Liver (tissue), 9 donors: ENCODE measurements around the gene PYURF. TPM values are rescaled to one million over a fixed set of nuclear protein-coding genes. Genes with fewer than 3 reads are reported as not detected.

Experiments used
- DNase-seq: peaks from one replicate; pipeline ENCODE4 v3.0.0-alpha.2; 2017; ENCODE audit warnings: low spot score
- H3K27ac ChIP-seq, 2 donors: one replicate each; pipeline ENCODE4 v1.7.0; 2013; ENCODE audit warnings: inconsistent platforms in 2 of 2, low read length in 2 of 2, control low read depth in 1 of 2, low read depth in 1 of 2, mild to moderate bottlenecking in 1 of 2
- H3K27me3 ChIP-seq, 4 donors: one replicate each; pipeline versions ENCODE4 v1.6.1 to v1.7.0; 2013; ENCODE audit warnings: low read length in 3 of 4, inconsistent platforms in 1 of 4, mild to moderate bottlenecking in 1 of 4, moderate library complexity in 1 of 4; ENCODE audit not compliant: control insufficient read depth in 4 of 4, insufficient read depth in 4 of 4
- H3K36me3 ChIP-seq, 4 donors: one replicate each; pipeline versions ENCODE4 v1.6.1 to v1.7.0; 2013; ENCODE audit warnings: low read length in 3 of 4, mild to moderate bottlenecking in 3 of 4, low read depth in 1 of 4, moderate library complexity in 1 of 4; ENCODE audit not compliant: control insufficient read depth in 4 of 4, insufficient read depth in 3 of 4
- H3K4me1 ChIP-seq, 4 donors: one replicate each; pipeline versions ENCODE4 v1.6.1 to v1.7.0; 2013; ENCODE audit warnings: low read length in 3 of 4, mild to moderate bottlenecking in 3 of 4, moderate library complexity in 1 of 4; ENCODE audit not compliant: control insufficient read depth in 4 of 4, insufficient read depth in 4 of 4
- H3K4me3 ChIP-seq, 3 donors: one replicate each; pipeline versions ENCODE4 v1.6.1 to v1.7.0; 2013; ENCODE audit warnings: low read length in 3 of 3, control low read depth in 1 of 3, low read depth in 1 of 3, mild to moderate bottlenecking in 1 of 3
- H3K9ac ChIP-seq, 2 donors: one replicate each; pipeline ENCODE4 v1.7.0; 2013; ENCODE audit warnings: low read length in 2 of 2, mild to moderate bottlenecking in 2 of 2, moderate library complexity in 2 of 2, control low read depth in 1 of 2, low read depth in 1 of 2
- H3K9me3 ChIP-seq, 4 donors: one replicate each; pipeline versions ENCODE4 v1.6.1 to v1.7.0; 2013; ENCODE audit warnings: low read length in 3 of 4; ENCODE audit not compliant: control insufficient read depth in 4 of 4
- EGR1 ChIP-seq, 2 donors: IDR thresholded peaks; 2 replicates each; pipeline ENCODE4 v1.6.1; 2016 to 2018; ENCODE audit warnings: antibody characterized with exemption in 2 of 2, low read depth in 2 of 2
- FOXA1 ChIP-seq: IDR thresholded peaks from 2 replicates; pipeline ENCODE4 v1.6.1; 2016; ENCODE audit warnings: antibody characterized with exemption
- FOXA2 ChIP-seq: IDR thresholded peaks from 2 replicates; pipeline ENCODE4 v1.6.1; 2016; ENCODE audit warnings: antibody characterized with exemption
- GABPA ChIP-seq, 2 donors: IDR thresholded peaks in 1 of 2; conservative IDR thresholded peaks in 1 of 2; 2 replicates each; pipeline ENCODE4 v1.6.1; 2016; ENCODE audit warnings: antibody characterized with exemption in 2 of 2, mild to moderate bottlenecking in 1 of 2, moderate library complexity in 1 of 2
- HNF4A ChIP-seq, 2 donors: conservative IDR thresholded peaks; 2 replicates each; pipeline ENCODE4 v1.6.1; 2016; ENCODE audit warnings: antibody characterized with exemption in 2 of 2, mild to moderate bottlenecking in 2 of 2
- HNF4G ChIP-seq: IDR thresholded peaks from 2 replicates; pipeline ENCODE4 v1.6.1; 2016; ENCODE audit warnings: antibody characterized with exemption
- JUND ChIP-seq, 2 donors: IDR thresholded peaks; 2 replicates each; pipeline ENCODE4 v1.6.1; 2016; ENCODE audit warnings: antibody characterized with exemption in 2 of 2
- NR2F2 ChIP-seq: IDR thresholded peaks from 2 replicates; pipeline ENCODE4 v1.6.1; 2016; ENCODE audit warnings: antibody characterized with exemption
- RAD21 ChIP-seq, 2 donors: IDR thresholded peaks; 2 replicates each; pipeline ENCODE4 v1.6.1; 2016; ENCODE audit warnings: antibody characterized with exemption in 2 of 2, mild to moderate bottlenecking in 2 of 2
- RXRA ChIP-seq, 2 donors: IDR thresholded peaks; 2 replicates each; pipeline ENCODE4 v1.6.1; 2017 to 2018; ENCODE audit warnings: antibody characterized with exemption in 2 of 2, mild to moderate bottlenecking in 1 of 2
- SP1 ChIP-seq: IDR thresholded peaks from 2 replicates; pipeline ENCODE4 v1.6.1; 2018; ENCODE audit warnings: antibody characterized with exemption, mild to moderate bottlenecking
- TAF1 ChIP-seq: conservative IDR thresholded peaks from 2 replicates; pipeline ENCODE4 v1.6.1; 2016; ENCODE audit warnings: antibody characterized with exemption, mild to moderate bottlenecking
- YY1 ChIP-seq: IDR thresholded peaks from 2 replicates; pipeline ENCODE4 v1.6.1; 2016; ENCODE audit warnings: antibody characterized with exemption, mild to moderate bottlenecking
- WGBS: extraction: QIAGEN DNeasy Blood & Tissue Kit; methylation state at CpG from one replicate; pipeline ENCODE4 v1.1.7; 2013; 5-methylcytosine and 5-hydroxymethylcytosine counted together
- polyA plus RNA-seq, 2 donors: library from polyadenylated mRNA; stranded (reverse) in 1 of 2; unstranded in 1 of 2; fragments of 200-250 nt in 1 of 2; fragments of >200 nt in 1 of 2; fragmentation: Nextera tagmentation in 1 of 2; extraction: Ambion mirVana in 1 of 2; gene quantifications; one replicate each; pipeline versions ENCODE4 v1.2.1 to v1.2.3, GENCODE V29; 2013 to 2015
- total RNA-seq, 2 donors: library from RNA; depleted of rRNA; stranded (reverse); fragments of >200 nt; gene quantifications; one replicate each; pipeline ENCODE4 v1.2.3, GENCODE V29; 2014
- TF ChIP-seq, protein P1 (sequence below): fragments of 150-350 bp; IDR thresholded peaks from 2 replicates; pipeline ENCODE4 v1.5.1; 2017; ENCODE audit warnings: improper control_type of control experiment, low read depth, low read length; ENCODE audit not compliant: missing input control
- TF ChIP-seq, protein P2 (sequence below): IDR thresholded peaks from 2 replicates; pipeline ENCODE4 v1.6.1; 2016; ENCODE audit warnings: antibody characterized with exemption
- TF ChIP-seq, protein P3 (sequence below): IDR thresholded peaks from 2 replicates; pipeline ENCODE4 v1.6.1; 2016; ENCODE audit warnings: antibody characterized with exemption
- TF ChIP-seq, protein P4 (sequence below): IDR thresholded peaks from 2 replicates; pipeline ENCODE4 v1.6.1; 2016; ENCODE audit warnings: antibody characterized with exemption, mild to moderate bottlenecking
- TF ChIP-seq, protein P5 (sequence below): IDR thresholded peaks from 2 replicates; pipeline ENCODE4 v1.6.1; 2016; ENCODE audit warnings: antibody characterized with exemption
- donor health status: healthy.
- donor health status: healthy.
- donor health status: healthy.
- donor health status: healthy.
- donor health status: healthy.

Gene PYURF
- total and polyA plus RNA-seq, 4 donors = 28.8 to 86.0 (median 58.7) TPM

DNA sequence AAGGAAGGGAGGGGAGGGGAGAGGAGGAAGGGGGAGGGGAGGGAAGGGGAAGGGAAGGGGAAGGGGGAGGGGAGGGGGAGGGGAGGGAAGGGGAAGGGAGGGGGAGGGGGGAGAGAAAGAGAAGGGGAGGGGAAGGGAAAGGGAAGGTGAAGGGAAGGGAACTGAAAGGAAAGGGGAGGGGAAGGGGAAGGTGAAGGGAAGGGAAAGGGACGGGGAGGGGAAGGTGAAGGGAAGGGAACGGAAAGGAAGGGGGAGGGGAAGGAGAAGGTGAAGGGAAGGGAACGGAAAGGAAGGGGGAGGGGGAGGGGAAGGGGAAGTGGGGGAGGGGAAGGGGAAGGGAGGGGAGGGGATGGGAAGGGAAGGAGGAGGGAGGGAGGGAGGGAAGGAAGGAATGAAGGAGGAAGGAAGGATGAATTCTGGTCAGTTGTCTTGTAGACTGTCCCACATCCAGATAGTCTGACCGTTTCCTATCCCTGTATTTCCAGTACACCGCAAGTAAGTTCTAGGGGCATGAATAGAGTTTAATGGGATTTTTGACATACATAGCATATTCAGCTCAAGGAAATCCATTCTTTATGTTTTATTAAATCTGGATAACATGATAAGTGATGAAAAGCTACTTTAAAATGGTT is 46.2 kb downstream of the PYURF start:
- peaks cover 0 to 8% (median 7%) of the 10 kb centered on the region in 4 donors for H3K36me3 ChIP-seq
- 86% methylated on average over 5 of the region's 5 CpGs for WGBS
- DNase-seq = no peak
- H3K27ac ChIP-seq = no peak overlapping the region
- no peak overlapping the region for H3K4me3 ChIP-seq
- H3K27me3 ChIP-seq = no peaks in the 10 kb centered on the region
- H3K9me3 ChIP-seq = no peaks in the 10 kb centered on the region
- no peaks in the 10 kb centered on the region for H3K4me1 ChIP-seq
- TF ChIP-seq NR2F2 = no peak
- TF ChIP-seq, protein P1, sequence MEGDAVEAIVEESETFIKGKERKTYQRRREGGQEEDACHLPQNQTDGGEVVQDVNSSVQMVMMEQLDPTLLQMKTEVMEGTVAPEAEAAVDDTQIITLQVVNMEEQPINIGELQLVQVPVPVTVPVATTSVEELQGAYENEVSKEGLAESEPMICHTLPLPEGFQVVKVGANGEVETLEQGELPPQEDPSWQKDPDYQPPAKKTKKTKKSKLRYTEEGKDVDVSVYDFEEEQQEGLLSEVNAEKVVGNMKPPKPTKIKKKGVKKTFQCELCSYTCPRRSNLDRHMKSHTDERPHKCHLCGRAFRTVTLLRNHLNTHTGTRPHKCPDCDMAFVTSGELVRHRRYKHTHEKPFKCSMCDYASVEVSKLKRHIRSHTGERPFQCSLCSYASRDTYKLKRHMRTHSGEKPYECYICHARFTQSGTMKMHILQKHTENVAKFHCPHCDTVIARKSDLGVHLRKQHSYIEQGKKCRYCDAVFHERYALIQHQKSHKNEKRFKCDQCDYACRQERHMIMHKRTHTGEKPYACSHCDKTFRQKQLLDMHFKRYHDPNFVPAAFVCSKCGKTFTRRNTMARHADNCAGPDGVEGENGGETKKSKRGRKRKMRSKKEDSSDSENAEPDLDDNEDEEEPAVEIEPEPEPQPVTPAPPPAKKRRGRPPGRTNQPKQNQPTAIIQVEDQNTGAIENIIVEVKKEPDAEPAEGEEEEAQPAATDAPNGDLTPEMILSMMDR = no peak
- TF ChIP-seq SP1 = no peak
- TF ChIP-seq, protein P2, sequence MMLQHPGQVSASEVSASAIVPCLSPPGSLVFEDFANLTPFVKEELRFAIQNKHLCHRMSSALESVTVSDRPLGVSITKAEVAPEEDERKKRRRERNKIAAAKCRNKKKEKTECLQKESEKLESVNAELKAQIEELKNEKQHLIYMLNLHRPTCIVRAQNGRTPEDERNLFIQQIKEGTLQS = no peak
- no peak for TF ChIP-seq RAD21 (IDR thresholded peaks at IDR 0.05)
- no peak for TF ChIP-seq GABPA (IDR thresholded peaks at IDR 0.05 in 1 of 2, conservative IDR thresholded peaks at IDR 0.05 in 1 of 2)
- TF ChIP-seq, protein P3, sequence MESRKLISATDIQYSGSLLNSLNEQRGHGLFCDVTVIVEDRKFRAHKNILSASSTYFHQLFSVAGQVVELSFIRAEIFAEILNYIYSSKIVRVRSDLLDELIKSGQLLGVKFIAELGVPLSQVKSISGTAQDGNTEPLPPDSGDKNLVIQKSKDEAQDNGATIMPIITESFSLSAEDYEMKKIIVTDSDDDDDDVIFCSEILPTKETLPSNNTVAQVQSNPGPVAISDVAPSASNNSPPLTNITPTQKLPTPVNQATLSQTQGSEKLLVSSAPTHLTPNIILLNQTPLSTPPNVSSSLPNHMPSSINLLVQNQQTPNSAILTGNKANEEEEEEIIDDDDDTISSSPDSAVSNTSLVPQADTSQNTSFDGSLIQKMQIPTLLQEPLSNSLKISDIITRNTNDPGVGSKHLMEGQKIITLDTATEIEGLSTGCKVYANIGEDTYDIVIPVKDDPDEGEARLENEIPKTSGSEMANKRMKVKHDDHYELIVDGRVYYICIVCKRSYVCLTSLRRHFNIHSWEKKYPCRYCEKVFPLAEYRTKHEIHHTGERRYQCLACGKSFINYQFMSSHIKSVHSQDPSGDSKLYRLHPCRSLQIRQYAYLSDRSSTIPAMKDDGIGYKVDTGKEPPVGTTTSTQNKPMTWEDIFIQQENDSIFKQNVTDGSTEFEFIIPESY = no peak
- no peak for TF ChIP-seq YY1
- TF ChIP-seq FOXA2 = no peak
- no peak for TF ChIP-seq JUND (IDR thresholded peaks at IDR 0.05)
- TF ChIP-seq HNF4G = no peak
- TF ChIP-seq, protein P4, sequence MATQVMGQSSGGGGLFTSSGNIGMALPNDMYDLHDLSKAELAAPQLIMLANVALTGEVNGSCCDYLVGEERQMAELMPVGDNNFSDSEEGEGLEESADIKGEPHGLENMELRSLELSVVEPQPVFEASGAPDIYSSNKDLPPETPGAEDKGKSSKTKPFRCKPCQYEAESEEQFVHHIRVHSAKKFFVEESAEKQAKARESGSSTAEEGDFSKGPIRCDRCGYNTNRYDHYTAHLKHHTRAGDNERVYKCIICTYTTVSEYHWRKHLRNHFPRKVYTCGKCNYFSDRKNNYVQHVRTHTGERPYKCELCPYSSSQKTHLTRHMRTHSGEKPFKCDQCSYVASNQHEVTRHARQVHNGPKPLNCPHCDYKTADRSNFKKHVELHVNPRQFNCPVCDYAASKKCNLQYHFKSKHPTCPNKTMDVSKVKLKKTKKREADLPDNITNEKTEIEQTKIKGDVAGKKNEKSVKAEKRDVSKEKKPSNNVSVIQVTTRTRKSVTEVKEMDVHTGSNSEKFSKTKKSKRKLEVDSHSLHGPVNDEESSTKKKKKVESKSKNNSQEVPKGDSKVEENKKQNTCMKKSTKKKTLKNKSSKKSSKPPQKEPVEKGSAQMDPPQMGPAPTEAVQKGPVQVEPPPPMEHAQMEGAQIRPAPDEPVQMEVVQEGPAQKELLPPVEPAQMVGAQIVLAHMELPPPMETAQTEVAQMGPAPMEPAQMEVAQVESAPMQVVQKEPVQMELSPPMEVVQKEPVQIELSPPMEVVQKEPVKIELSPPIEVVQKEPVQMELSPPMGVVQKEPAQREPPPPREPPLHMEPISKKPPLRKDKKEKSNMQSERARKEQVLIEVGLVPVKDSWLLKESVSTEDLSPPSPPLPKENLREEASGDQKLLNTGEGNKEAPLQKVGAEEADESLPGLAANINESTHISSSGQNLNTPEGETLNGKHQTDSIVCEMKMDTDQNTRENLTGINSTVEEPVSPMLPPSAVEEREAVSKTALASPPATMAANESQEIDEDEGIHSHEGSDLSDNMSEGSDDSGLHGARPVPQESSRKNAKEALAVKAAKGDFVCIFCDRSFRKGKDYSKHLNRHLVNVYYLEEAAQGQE = no peak
- TF ChIP-seq, protein P5, sequence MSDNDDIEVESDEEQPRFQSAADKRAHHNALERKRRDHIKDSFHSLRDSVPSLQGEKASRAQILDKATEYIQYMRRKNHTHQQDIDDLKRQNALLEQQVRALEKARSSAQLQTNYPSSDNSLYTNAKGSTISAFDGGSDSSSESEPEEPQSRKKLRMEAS = no peak
- TF ChIP-seq EGR1 (IDR thresholded peaks at IDR 0.05; ENCODE audit: low read depth in 2 of 2) = no peak
- TF ChIP-seq HNF4A (conservative IDR thresholded peaks at IDR 0.05) = no peak
- no peak for TF ChIP-seq FOXA1
- TF ChIP-seq TAF1 = no peak
- no peak for TF ChIP-seq RXRA (IDR thresholded peaks at IDR 0.05)
- H3K9ac ChIP-seq = no peak overlapping the region

Other genes starting within 250 kb of the PYURF start
- 10 to 100 TPM in 1 of 2 donors, 1 to 10 TPM in 1; 9.4 to 12.7 TPM for gene PPM1K, start 239.2 kb downstream of the PYURF start, total RNA-seq
- gene PPM1K, start 239.2 kb downstream of the PYURF start, polyA plus RNA-seq = 1 to 10 TPM; 1.3 to 4.1 TPM
- 1 to 10 TPM; 2.7 to 3.8 TPM for gene HERC6, start 144.9 kb downstream of the PYURF start, total RNA-seq
- 1 to 10 TPM; 1.5 to 2.5 TPM for gene HERC6, start 144.9 kb downstream of the PYURF start, polyA plus RNA-seq
- gene HERC5, start 66.7 kb downstream of the PYURF start, total RNA-seq = 1 to 10 TPM; 2.8 to 3.0 TPM
- 1 to 10 TPM; 1.5 to 5.0 TPM for gene HERC5, start 66.7 kb downstream of the PYURF start, polyA plus RNA-seq
- 10 to 100 TPM; 14.3 to 22.1 TPM for gene HERC3, start 68.7 kb upstream of the PYURF start, total RNA-seq
- gene HERC3, start 68.7 kb upstream of the PYURF start, polyA plus RNA-seq = 1 to 10 TPM; 5.1 to 5.8 TPM
- 10 to 100 TPM in 1 of 2 donors, 1 to 10 TPM in 1; 2.0 to 10.0 TPM for gene NAP1L5, start 174.1 kb upstream of the PYURF start, total RNA-seq
- 1 to 10 TPM; 2.9 TPM for gene NAP1L5, start 174.1 kb upstream of the PYURF start, polyA plus RNA-seq